Breast epithelium (tissue), 4 donors: ENCODE results near the gene PIK3C2G. TPM values are rescaled to one million over a fixed set of nuclear protein-coding genes. Genes with fewer than 3 reads are reported as not detected.

Experiments used
- DNase-seq, 2 donors: peaks; one replicate each; pipeline ENCODE4 v3.0.0-alpha.2; 2019; ENCODE audit warnings: low spot score in 2 of 2
- H3K27ac ChIP-seq, 2 donors: fragments of 200-600 bp; sonication (generic) in 1 of 2; one replicate each; pipeline ENCODE4 v1.5.1; 2016 to 2019; ENCODE audit warnings: mild to moderate bottlenecking in 1 of 2
- H3K27me3 ChIP-seq, 2 donors: fragments of 200-600 bp; sonication (generic) in 1 of 2; one replicate each; pipeline versions ENCODE4 v1.5.1 to v1.6.0; 2017 to 2019; ENCODE audit warnings: control low read depth in 1 of 2, mild to moderate bottlenecking in 1 of 2
- H3K36me3 ChIP-seq: fragments of 200-600 bp; one replicate; pipeline ENCODE4 v1.5.1; 2019
- H3K4me1 ChIP-seq, 2 donors: fragments of 200-600 bp; sonication (generic); one replicate each; pipeline ENCODE4 v1.5.1; 2016 to 2019; ENCODE audit warnings: control low read depth in 1 of 2
- H3K4me3 ChIP-seq, 3 donors: fragments of 200-600 bp; sonication (generic); 1 replicate in 2 of 3; 2 replicates in 1 of 3; pipeline ENCODE4 v1.5.1; 2016 to 2019; ENCODE audit warnings: mild to moderate bottlenecking in 3 of 3, moderate library complexity in 2 of 3
- H3K9me3 ChIP-seq, 2 donors: fragments of 200-600 bp; sonication (generic) in 1 of 2; one replicate each; pipeline ENCODE4 v1.5.1; 2016 to 2019; ENCODE audit warnings: control low read depth in 1 of 2
- POLR2A ChIP-seq: fragments of 450-650 bp; IDR thresholded peaks from one replicate; pipeline ENCODE4 v1.6.1; 2016; ENCODE audit warnings: antibody characterized with exemption, mild to moderate bottlenecking, moderate library complexity
- POLR2AphosphoS5 ChIP-seq, 3 donors: sonication (generic); formaldehyde crosslinking; IDR thresholded peaks; one replicate each; pipeline ENCODE4 v1.6.1; 2017; ENCODE audit warnings: antibody characterized with exemption in 3 of 3
- intact Hi-C: fragments of 100-400 bp; cut with DNase I; formaldehyde crosslinking; loops from one replicate; pipeline ENCODE4 v1.15.1; 2023; ENCODE audit warnings: low total_unique reads
- total RNA-seq, 3 donors: library from RNA; depleted of rRNA; stranded (reverse); fragments of >200 nt; gene quantifications; one replicate each; pipeline ENCODE4 v1.1.0, GENCODE V29; 2016
- TF ChIP-seq, protein P1 (sequence below), 3 donors: fragments of 450-650 bp; IDR thresholded peaks; one replicate each; pipeline ENCODE4 v1.5.1; 2016 to 2017; ENCODE audit warnings: antibody characterized with exemption in 3 of 3, mild to moderate bottlenecking in 3 of 3, moderate library complexity in 3 of 3

PIK3C2G gene
- total RNA-seq, 3 donors from 2014 or later: 0.16 to 164 (median 35.1) TPM

- Histone ChIP-seq H3K36me3 (no peaks in the 10 kb centered on the region), H3K9me3 (no peaks in the 10 kb centered on the region), H3K27ac (no peak overlapping the region), H3K27me3 (no peaks in the 10 kb centered on the region), H3K4me1 (no peaks in the 10 kb centered on the region), H3K4me3 (no peak overlapping the region)
- intact Hi-C loops: no loop called here
- TF ChIP-seq, protein P1, sequence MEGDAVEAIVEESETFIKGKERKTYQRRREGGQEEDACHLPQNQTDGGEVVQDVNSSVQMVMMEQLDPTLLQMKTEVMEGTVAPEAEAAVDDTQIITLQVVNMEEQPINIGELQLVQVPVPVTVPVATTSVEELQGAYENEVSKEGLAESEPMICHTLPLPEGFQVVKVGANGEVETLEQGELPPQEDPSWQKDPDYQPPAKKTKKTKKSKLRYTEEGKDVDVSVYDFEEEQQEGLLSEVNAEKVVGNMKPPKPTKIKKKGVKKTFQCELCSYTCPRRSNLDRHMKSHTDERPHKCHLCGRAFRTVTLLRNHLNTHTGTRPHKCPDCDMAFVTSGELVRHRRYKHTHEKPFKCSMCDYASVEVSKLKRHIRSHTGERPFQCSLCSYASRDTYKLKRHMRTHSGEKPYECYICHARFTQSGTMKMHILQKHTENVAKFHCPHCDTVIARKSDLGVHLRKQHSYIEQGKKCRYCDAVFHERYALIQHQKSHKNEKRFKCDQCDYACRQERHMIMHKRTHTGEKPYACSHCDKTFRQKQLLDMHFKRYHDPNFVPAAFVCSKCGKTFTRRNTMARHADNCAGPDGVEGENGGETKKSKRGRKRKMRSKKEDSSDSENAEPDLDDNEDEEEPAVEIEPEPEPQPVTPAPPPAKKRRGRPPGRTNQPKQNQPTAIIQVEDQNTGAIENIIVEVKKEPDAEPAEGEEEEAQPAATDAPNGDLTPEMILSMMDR (IDR thresholded peaks at IDR 0.05): no peak
- TF ChIP-seq POLR2AphosphoS5 (IDR thresholded peaks at IDR 0.05) (no peak), POLR2A (no peak)
- no peak for DNase-seq
These were observed 97.6 kb downstream of the PIK3C2G start for GRCh38 chr12:18358930-18359329.

DNA sequence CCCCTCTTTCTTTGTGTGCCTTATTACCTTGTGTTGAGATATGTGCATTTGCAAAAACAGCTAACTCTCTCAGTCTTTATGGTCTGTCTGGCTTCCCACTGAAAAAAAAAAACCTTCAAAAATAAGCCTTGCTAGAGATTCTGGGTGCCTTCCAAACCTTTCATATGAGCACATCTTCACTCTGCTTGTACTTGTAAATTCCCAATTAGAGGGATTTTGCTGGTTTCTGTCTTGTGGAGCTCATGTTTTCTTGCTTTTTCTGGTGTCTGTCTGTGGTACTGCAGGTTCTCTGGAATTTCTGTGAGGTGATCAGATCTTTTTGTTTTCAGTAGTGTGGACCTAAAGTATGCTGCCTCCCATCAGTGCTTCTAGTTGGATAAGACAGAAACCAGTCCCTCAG is 100.1 kb downstream of the PIK3C2G start:
- no peaks in the 10 kb centered on the region for H3K4me1 ChIP-seq
- no peaks in the 10 kb centered on the region for H3K9me3 ChIP-seq
- H3K4me3 ChIP-seq: no peak overlapping the region
- no peaks in the 10 kb centered on the region for H3K27me3 ChIP-seq
- no peak for DNase-seq
- TF ChIP-seq, protein P1 (IDR thresholded peaks at IDR 0.05): peak in 1 of 3 donors; percentile 8
- TF ChIP-seq POLR2A: no peak
- TF ChIP-seq POLR2AphosphoS5 (IDR thresholded peaks at IDR 0.05): no peak
- H3K36me3 ChIP-seq: no peaks in the 10 kb centered on the region
- intact Hi-C loops: no loop called here
- no peak overlapping the region for H3K27ac ChIP-seq

DNA sequence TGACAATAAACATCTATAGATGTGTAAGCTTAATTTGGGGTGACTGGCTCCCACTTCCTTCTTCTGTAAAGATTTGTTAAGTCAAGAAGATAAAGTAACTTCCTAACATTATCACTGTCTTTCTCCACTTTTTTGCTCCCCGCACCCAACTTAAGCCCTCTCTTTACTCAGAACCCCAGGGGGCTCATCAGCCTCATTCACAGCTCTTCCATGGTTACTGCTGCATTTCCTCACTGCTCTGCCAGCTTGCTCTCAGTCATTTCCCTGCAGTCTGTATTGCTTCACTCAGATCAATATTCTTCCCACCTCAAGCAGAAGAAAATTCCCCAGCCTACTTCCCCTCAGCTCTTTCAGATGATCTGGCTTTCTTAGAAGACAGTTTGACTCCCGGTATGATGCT is 102.0 kb downstream of the PIK3C2G start:
- intact Hi-C loops: loop anchor here (2.0 kb wide), 1 partner anchor 17 kb away; no protein-coding TSS in a partner anchor
- DNase-seq: no peak
- Histone ChIP-seq H3K4me3 (no peak overlapping the region), H3K9me3 (no peaks in the 10 kb centered on the region), H3K4me1 (no peaks in the 10 kb centered on the region), H3K36me3 (no peaks in the 10 kb centered on the region), H3K27ac (no peak overlapping the region), H3K27me3 (no peaks in the 10 kb centered on the region)
- TF ChIP-seq, protein P1 (IDR thresholded peaks at IDR 0.05): no peak
- TF ChIP-seq POLR2A: no peak
- TF ChIP-seq POLR2AphosphoS5 (IDR thresholded peaks at IDR 0.05): no peak

DNA sequence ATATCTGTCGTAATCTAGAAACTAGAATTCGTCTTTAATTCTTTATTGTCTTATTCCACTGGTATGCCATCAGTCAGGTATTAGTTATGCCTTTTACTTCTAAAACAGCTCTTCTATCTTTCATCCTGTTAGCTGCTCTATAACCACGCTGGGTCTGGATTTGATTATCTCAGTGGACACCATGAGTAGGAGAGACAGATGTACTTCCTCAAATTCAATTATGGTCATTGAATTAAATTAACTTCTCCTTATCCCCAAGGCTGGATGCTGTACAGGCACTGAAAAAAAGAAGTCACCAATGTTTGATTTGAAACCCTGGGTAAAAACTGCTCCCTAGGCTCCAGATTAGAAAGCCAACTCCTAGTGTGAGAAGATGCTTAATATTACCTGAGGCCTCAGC is 107.3 kb downstream of the PIK3C2G start:
- H3K9me3 ChIP-seq: no peaks in the 10 kb centered on the region
- H3K27me3 ChIP-seq: no peaks in the 10 kb centered on the region
- H3K36me3 ChIP-seq: no peaks in the 10 kb centered on the region
- intact Hi-C loops: no loop called here
- TF ChIP-seq POLR2A (no peak), POLR2AphosphoS5 (IDR thresholded peaks at IDR 0.05) (no peak)
- TF ChIP-seq, protein P1 (IDR thresholded peaks at IDR 0.05): no peak
- no peak overlapping the region for H3K27ac ChIP-seq
- no peak overlapping the region for H3K4me3 ChIP-seq
- no peaks in the 10 kb centered on the region for H3K4me1 ChIP-seq
- DNase-seq: no peak

DNA sequence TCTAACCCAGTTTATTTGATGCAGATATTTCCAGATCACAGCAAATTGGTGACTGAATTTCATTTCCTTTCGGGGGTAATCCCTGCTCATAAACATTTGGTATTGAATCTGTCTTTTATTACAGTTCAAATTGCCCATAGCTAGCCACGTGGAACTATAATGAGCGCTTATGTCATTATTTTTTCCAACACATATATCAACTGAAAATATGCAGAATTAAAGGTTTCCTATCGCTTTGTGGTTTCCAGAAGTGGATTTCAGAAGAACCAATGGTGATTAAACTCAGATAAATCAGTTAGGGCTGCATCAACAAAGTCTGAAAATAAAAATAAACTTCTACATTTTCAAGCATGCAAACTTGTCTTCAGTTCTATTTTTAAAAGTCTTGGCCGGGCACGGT is 111.9 kb downstream of the PIK3C2G start:
- no peak for DNase-seq
- Histone ChIP-seq H3K27ac (no peak overlapping the region), H3K9me3 (peaks cover 0 to 14% of the 10 kb centered on the region in 2 donors), H3K4me1 (no peaks in the 10 kb centered on the region), H3K4me3 (no peak overlapping the region), H3K36me3 (no peaks in the 10 kb centered on the region), H3K27me3 (no peaks in the 10 kb centered on the region)
- no peak for TF ChIP-seq POLR2A
- TF ChIP-seq, protein P1 (IDR thresholded peaks at IDR 0.05): no peak
- no peak for TF ChIP-seq POLR2AphosphoS5 (IDR thresholded peaks at IDR 0.05)
- intact Hi-C loops: no loop called here
